Esophagus squamous epithelium (tissue), 4 donors: ENCODE data around the gene WBP2NL.

Source experiments
- POLR2A ChIP-seq, 4 donors: fragments of 450-650 bp; IDR thresholded peaks; one replicate each; pipeline ENCODE4 v1.6.1; 2017; ENCODE audit warnings: antibody characterized with exemption in 4 of 4, mild to moderate bottlenecking in 4 of 4, moderate library complexity in 3 of 4
- TF ChIP-seq, protein P1 (sequence below), 6 experiments: fragments of 450-650 bp in 4 of 6; fragments of 200-600 bp in 2 of 6; sonication (generic) in 2 of 6; IDR thresholded peaks; one replicate each; pipeline ENCODE4 v1.5.1; 2016 to 2019; ENCODE audit warnings: antibody characterized with exemption in 6 of 6, mild to moderate bottlenecking in 4 of 6, moderate library complexity in 4 of 6

DNA sequence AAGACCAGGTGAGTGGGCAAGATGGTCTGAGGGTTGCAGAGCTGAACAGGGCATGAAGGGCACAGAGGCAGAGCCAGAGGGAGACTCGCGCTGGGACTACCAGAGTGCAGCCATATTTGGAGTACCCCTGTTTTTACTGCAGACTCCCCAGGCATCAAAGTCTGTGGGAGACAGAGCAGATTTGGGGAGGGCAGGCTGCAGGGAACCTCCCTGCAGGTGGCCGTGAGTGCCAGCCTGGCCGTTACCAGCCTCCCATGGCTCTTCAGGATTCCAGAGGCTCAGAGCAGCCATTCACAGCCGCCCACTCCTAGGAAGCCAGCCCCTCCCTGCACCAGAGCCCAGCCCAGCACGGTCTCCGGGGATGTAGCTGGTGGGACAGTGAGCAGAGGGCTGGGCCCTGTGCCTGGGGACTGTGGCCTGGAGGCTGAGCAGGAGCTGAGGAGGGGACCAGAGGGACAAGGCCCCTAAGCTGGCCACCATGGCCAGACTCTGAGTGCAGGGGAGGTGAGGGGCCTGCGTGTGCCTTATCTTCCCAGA is 29.4 kb upstream of the WBP2NL start, which contains the start of gene SEPTIN3:
- TF ChIP-seq, protein P1, sequence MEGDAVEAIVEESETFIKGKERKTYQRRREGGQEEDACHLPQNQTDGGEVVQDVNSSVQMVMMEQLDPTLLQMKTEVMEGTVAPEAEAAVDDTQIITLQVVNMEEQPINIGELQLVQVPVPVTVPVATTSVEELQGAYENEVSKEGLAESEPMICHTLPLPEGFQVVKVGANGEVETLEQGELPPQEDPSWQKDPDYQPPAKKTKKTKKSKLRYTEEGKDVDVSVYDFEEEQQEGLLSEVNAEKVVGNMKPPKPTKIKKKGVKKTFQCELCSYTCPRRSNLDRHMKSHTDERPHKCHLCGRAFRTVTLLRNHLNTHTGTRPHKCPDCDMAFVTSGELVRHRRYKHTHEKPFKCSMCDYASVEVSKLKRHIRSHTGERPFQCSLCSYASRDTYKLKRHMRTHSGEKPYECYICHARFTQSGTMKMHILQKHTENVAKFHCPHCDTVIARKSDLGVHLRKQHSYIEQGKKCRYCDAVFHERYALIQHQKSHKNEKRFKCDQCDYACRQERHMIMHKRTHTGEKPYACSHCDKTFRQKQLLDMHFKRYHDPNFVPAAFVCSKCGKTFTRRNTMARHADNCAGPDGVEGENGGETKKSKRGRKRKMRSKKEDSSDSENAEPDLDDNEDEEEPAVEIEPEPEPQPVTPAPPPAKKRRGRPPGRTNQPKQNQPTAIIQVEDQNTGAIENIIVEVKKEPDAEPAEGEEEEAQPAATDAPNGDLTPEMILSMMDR (IDR thresholded peaks at IDR 0.05): no peak
- no peak for TF ChIP-seq POLR2A (IDR thresholded peaks at IDR 0.05)
